OCI-LY3 (cell line): ENCODE data around the gene BCL7C.

Source experiments
- H2AFZ ChIP-seq: fragments of 200-600, 300-600 bp; shearing (Covaris generic); 2 replicates; pipeline ENCODE4 v1.6.0; 2014; ENCODE audit warnings: antibody characterized with exemption, low read depth, low read length
- H3K27ac ChIP-seq: fragments of 200-600, 300-600 bp; sonication (generic); 2 replicates; pipeline ENCODE4 v1.5.1; 2014; ENCODE audit warnings: mild to moderate bottlenecking, low read length, moderate library complexity, mixed read lengths
- H3K27me3 ChIP-seq: fragments of 200-600, 300-600 bp; sonication (generic); 2 replicates; pipeline ENCODE4 v1.6.1; 2014; ENCODE audit warnings: low read depth, low read length, mixed read lengths
- H3K36me3 ChIP-seq: fragments of 200-600, 300-600 bp; sonication (generic); replicated peaks from 2 replicates; pipeline ENCODE3; 2014; ENCODE audit warnings: low read depth, low read length, mixed read lengths
- H3K4me1 ChIP-seq: fragments of 300-600, 200-600 bp; sonication (generic); 2 replicates; pipeline ENCODE4 v1.6.1; 2014; ENCODE audit warnings: low read length, mixed read lengths
- H3K4me2 ChIP-seq: fragments of 200-600, 300-600 bp; sonication (generic); 2 replicates; pipeline ENCODE4 v1.6.1; 2014; ENCODE audit warnings: low read length, mixed read lengths
- H3K4me3 ChIP-seq: fragments of 300-600, 200-600 bp; sonication (generic); 2 replicates; pipeline ENCODE4 v1.5.1; 2014; ENCODE audit warnings: antibody characterized with exemption, mild to moderate bottlenecking, low read length, moderate library complexity
- H3K79me2 ChIP-seq: fragments of 300-600, 200-600 bp; shearing (Covaris generic); 2 replicates; pipeline ENCODE4 v1.6.1; 2014; ENCODE audit warnings: mild to moderate bottlenecking, low read length, mixed read lengths
- H3K9ac ChIP-seq: fragments of 300-600, 200-600 bp; shearing (Covaris generic); 2 replicates; pipeline ENCODE4 v1.6.0; 2014; ENCODE audit warnings: mild to moderate bottlenecking, low read length, moderate library complexity
- H3K9me3 ChIP-seq: fragments of 200-600, 300-600 bp; shearing (Covaris generic); 2 replicates; pipeline ENCODE4 v1.6.1; 2014; ENCODE audit warnings: low read length, mixed read lengths; ENCODE audit not compliant: insufficient read depth
- H4K20me1 ChIP-seq: fragments of 200-600, 300-600 bp; sonication (generic); 2 replicates; pipeline ENCODE4 v1.6.1; 2016; ENCODE audit warnings: low read length, mixed read lengths; ENCODE audit not compliant: insufficient read depth
- CTCF ChIP-seq: fragments of 200-600, 300-600 bp; sonication (generic); IDR thresholded peaks from 2 replicates; pipeline ENCODE4 v1.5.1; 2014; ENCODE audit warnings: antibody characterized with exemption, low read length, low read depth
- EZH2phosphoT487 ChIP-seq: fragments of 200-600 bp; shearing (Covaris generic); IDR thresholded peaks from 2 replicates; pipeline ENCODE4 v1.6.1; 2018; ENCODE audit warnings: antibody characterized with exemption, mixed run types, low read depth

BCL7C gene

GRCh38 chr16:30929167-30929566 lies 35.3 kb upstream of the BCL7C start:
- Histone ChIP-seq H3K4me1 (peaks cover 4% of the 10 kb centered on the region), H3K4me3 (no peak overlapping the region), H4K20me1 (no peaks in the 10 kb centered on the region), H3K9me3 (no peaks in the 10 kb centered on the region), H3K9ac (no peak overlapping the region), H3K27ac (no peak overlapping the region), H3K4me2 (no peak overlapping the region), H3K36me3 (peaks cover 3% of the 10 kb centered on the region), H3K27me3 (no peaks in the 10 kb centered on the region), H2AFZ (no peak overlapping the region), H3K79me2 (no peaks in the 10 kb centered on the region)
- TF ChIP-seq CTCF (no peak), EZH2phosphoT487 (no peak)

DNA sequence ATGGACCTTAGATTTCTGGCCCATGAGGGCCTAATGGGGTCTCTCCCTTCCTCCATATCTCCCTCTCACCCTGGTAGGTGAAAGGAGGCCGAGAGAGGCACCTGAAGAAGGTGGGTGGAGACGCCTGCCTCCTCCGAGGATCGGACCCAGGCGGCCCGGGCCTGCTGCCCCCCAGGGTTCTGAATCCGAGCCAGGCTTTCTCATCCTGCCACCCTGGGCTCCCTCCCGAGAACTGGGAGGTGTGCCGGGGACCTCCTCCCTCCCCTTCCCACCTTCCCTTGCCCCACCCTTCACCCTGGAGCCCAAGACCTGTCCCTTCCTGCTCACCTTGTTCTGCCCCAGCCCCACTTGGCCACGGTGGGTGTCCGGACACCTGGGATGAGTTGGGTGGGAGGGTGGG lies 34.5 kb upstream of the BCL7C start:
- H3K4me1 ChIP-seq: peaks cover 4% of the 10 kb centered on the region
- no peaks in the 10 kb centered on the region for H4K20me1 ChIP-seq
- no peak overlapping the region for H3K9ac ChIP-seq
- H3K27ac ChIP-seq: no peak overlapping the region
- H3K4me2 ChIP-seq: no peak overlapping the region
- H3K79me2 ChIP-seq: no peaks in the 10 kb centered on the region
- H3K9me3 ChIP-seq: no peaks in the 10 kb centered on the region
- H3K4me3 ChIP-seq: no peak overlapping the region
- peaks cover 3% of the 10 kb centered on the region for H3K36me3 ChIP-seq
- H2AFZ ChIP-seq: no peak overlapping the region
- TF ChIP-seq EZH2phosphoT487 (no peak), CTCF (no peak)
- no peaks in the 10 kb centered on the region for H3K27me3 ChIP-seq

DNA sequence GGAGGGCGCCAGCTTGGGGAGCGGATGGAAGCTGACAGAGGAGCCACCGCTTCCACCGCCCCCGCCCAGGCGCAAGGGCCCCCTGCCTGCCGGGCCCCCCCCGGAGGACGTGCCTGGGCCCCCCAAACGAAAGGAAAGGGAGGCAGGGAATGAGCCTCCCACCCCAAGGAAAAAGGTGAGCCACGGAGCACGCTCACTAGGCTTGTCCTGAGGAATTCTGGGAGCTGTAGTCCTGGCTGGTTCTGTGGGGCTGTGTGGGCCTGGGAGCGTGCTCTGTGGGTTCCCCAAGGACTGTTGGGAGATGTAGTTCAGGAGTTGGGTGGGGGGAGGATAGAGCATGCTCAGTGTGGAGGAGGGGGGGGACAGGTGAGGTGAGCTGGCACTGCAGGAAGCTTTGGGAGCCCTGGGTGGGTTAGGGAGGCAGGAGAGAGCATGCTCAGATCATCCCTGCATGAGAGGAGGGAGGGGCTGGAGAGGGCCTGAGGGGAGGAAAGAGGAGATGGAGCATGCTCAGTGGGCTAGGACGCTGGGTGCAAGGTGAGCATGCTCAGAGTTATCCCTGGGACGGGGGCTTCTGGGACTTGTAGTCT lies 34.0 kb upstream of the BCL7C start:
- Histone ChIP-seq H3K27me3 (no peaks in the 10 kb centered on the region), H3K4me3 (no peak overlapping the region), H3K4me2 (no peak overlapping the region), H2AFZ (no peak overlapping the region), H3K4me1 (peaks cover 4% of the 10 kb centered on the region), H3K9ac (no peak overlapping the region), H3K36me3 (peaks cover 3% of the 10 kb centered on the region), H3K27ac (no peak overlapping the region), H4K20me1 (no peaks in the 10 kb centered on the region), H3K9me3 (no peaks in the 10 kb centered on the region), H3K79me2 (no peaks in the 10 kb centered on the region)
- TF ChIP-seq CTCF: no peak
- TF ChIP-seq EZH2phosphoT487: no peak

DNA sequence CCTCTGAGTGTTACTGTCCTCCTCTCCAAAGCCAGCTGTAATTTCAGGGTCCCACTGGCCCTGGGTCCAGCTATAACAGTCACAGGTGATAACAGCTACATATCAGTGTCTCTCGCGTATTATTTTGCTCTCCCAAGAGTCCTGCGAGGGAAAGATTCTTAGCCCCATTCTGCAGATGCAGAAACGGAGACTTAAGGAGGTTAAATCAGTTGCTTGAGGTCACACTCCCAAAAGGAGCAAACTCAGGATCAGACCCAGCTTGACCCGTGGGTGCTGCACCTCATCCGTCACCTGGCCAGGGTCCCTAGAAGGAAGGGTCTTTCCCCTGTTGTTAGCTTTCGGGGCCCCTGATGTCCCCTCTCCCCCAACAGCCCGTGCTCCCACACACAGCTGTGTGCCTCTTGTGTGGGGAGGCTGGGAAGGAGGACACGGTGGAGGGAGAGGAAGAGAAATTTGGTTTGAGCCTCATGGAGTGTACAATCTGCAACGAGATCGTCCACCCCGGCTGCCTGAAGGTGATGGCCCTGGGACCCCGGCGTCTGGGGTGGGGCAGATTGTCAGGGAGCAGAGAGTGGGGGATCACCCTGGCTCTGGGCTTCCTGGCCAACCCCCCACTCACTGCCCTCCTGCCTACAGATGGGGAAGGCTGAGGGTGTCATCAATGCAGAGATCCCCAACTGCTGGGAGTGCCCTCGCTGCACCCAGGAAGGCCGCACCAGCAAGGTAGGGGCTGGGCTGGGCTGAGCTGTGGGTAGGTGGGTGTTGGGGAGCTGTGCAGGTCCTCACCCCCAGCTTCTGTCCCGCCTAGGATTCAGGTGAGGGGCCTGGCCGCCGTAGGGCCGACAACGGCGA lies 33.3 kb upstream of the BCL7C start:
- Histone ChIP-seq H3K36me3 (peaks cover 3% of the 10 kb centered on the region), H3K9ac (no peak overlapping the region), H3K9me3 (no peaks in the 10 kb centered on the region), H2AFZ (no peak overlapping the region), H3K4me3 (no peak overlapping the region), H3K4me2 (no peak overlapping the region), H4K20me1 (no peaks in the 10 kb centered on the region), H3K4me1 (peaks cover 4% of the 10 kb centered on the region), H3K27me3 (no peaks in the 10 kb centered on the region), H3K27ac (no peak overlapping the region), H3K79me2 (no peaks in the 10 kb centered on the region)
- no peak for TF ChIP-seq CTCF
- no peak for TF ChIP-seq EZH2phosphoT487
